IMR-90 (cell line): ENCODE data around the gene ZNF654.

Experiments
- BHLHE40 ChIP-seq: fragments of 150-350 bp; IDR thresholded peaks from 2 replicates; pipeline ENCODE4 v1.6.1; 2016; ENCODE audit warnings: mild to moderate bottlenecking, low read depth, low read length
- CEBPB ChIP-seq: IDR thresholded peaks from 2 replicates; pipeline ENCODE4 v1.6.1; 2012; ENCODE audit warnings: low read depth, low read length, improper control_type of control experiment
- CHD1 ChIP-seq: IDR thresholded peaks from 2 replicates; pipeline ENCODE4 v1.6.1; 2012; ENCODE audit warnings: low read depth, low read length, improper control_type of control experiment
- CTCF ChIP-seq: conservative IDR thresholded peaks from 2 replicates; pipeline ENCODE4 v1.5.1; 2012; ENCODE audit warnings: mild to moderate bottlenecking, low read depth, low read length, improper control_type of control experiment
- FOS ChIP-seq: fragments of 150-350 bp; IDR thresholded peaks from 2 replicates; pipeline ENCODE4 v1.6.1; 2016; ENCODE audit warnings: low read depth, low read length
- MAFK ChIP-seq: IDR thresholded peaks from 2 replicates; pipeline ENCODE4 v1.6.1; 2012; ENCODE audit warnings: low read depth, low read length, improper control_type of control experiment
- MAZ ChIP-seq: IDR thresholded peaks from 2 replicates; pipeline ENCODE4 v1.6.1; 2012; ENCODE audit warnings: low read depth, mild to moderate bottlenecking, low read length, improper control_type of control experiment, moderate library complexity, borderline replicate concordance
- MXI1 ChIP-seq: IDR thresholded peaks from 2 replicates; pipeline ENCODE4 v1.6.1; 2012; ENCODE audit warnings: low read depth, mild to moderate bottlenecking, low read length, moderate library complexity, borderline replicate concordance
- POLR2A ChIP-seq: IDR thresholded peaks from 2 replicates; pipeline ENCODE4 v1.6.1; 2012; ENCODE audit warnings: mild to moderate bottlenecking, low read depth, low read length
- RAD21 ChIP-seq: IDR thresholded peaks from 2 replicates; pipeline ENCODE4 v1.6.1; 2012; ENCODE audit warnings: low read length, improper control_type of control experiment
- RCOR1 ChIP-seq: IDR thresholded peaks from 2 replicates; pipeline ENCODE4 v1.6.1; 2012; ENCODE audit warnings: mild to moderate bottlenecking, low read length, improper control_type of control experiment; ENCODE audit not compliant: insufficient replicate concordance
- RFX5 ChIP-seq: IDR thresholded peaks from 2 replicates; pipeline ENCODE4 v1.8.0; 2012; ENCODE audit warnings: low read depth, mild to moderate bottlenecking, low read length, moderate library complexity
- SMC3 ChIP-seq: fragments of 150-350 bp; IDR thresholded peaks from 2 replicates; pipeline ENCODE4 v1.6.1; 2016; ENCODE audit warnings: low read depth, mild to moderate bottlenecking, antibody characterized with exemption, low read length, moderate library complexity
- USF2 ChIP-seq: fragments of 150-350 bp; IDR thresholded peaks from 2 replicates; pipeline ENCODE4 v1.6.1; 2017; ENCODE audit warnings: mild to moderate bottlenecking, antibody characterized with exemption, low read length, low read depth

- no peak for TF ChIP-seq CEBPB
- TF ChIP-seq RCOR1, result peak; percentile 48
- TF ChIP-seq CTCF, result no peak
- TF ChIP-seq SMC3, result no peak
- no peak; the same call in 1 of the 2 replicates for TF ChIP-seq POLR2A
- TF ChIP-seq BHLHE40, result peak; percentile 12; the same call in 1 of the 2 replicates
- TF ChIP-seq FOS, result no peak
- no peak for TF ChIP-seq RFX5
- TF ChIP-seq RAD21, result no peak
- TF ChIP-seq MAFK, result no peak
- no peak for TF ChIP-seq USF2
- no peak for TF ChIP-seq CHD1
- peak; percentile 71 for TF ChIP-seq MAZ
- TF ChIP-seq MXI1, result peak; percentile 75
These were observed 90.7 kb downstream of the ZNF654 start, which contains the start of gene C3orf38 for GRCh38 chr3:88149509-88150362.
